ENCODE results near the gene RPH3AL. TPM values are rescaled to one million over a fixed set of nuclear protein-coding genes. Genes with fewer than 3 reads are reported as not detected.
A peak's percentile ranks its signal among the peaks of the same experiment; 100 is the strongest.

The RPH3AL gene
- total RNA-seq, 4 donors from 2014 or later = 8.6 to 21.0 (median 17.4) TPM

GRCh38 chr17:379531-380465, 27.2 kb upstream of the RPH3AL start:
- no peak for ATAC-seq
- 70 to 85% methylated on average over 15 of the region's 28 CpGs for WGBS, 2 donors (ENCODE audit: low coverage in 1 of 2)
- no peak overlapping the region for H3K4me3 ChIP-seq

DNA sequence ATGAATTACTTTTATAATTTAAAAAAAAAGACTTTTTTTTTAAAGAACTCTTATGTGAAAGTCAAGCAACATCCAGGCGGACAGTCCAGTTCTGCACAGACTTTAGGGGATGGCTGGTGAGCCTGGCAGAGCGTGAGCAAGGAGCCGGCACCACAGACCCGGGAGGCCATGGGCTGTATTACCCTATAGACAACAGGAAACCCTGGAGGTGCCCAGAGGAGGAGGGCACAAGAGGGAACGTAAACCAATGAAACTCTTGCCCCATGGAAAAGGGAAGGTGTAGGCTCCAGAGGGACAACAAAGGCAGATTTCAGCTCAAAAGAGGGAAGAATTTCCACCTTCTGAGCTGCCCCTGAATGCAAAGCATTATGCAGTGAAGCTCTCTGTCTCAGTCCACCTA, 25.5 kb upstream of the RPH3AL start:
- Histone ChIP-seq H3K27me3 (peaks cover 26% of the 10 kb centered on the region), H3K27ac (no peak overlapping the region), H3K36me3 (no peaks in the 10 kb centered on the region), H3K4me3 (no peak overlapping the region), H3K4me1 (no peaks in the 10 kb centered on the region), H3K9me3 (no peaks in the 10 kb centered on the region)
- 61 to 83% methylated on average over 3 to 5 of the region's 5 CpGs for WGBS, 2 donors (ENCODE audit: low coverage in 1 of 2)
- no peak for TF ChIP-seq POLR2A (IDR thresholded peaks at IDR 0.05)
- no peak for TF ChIP-seq EP300 (IDR thresholded peaks at IDR 0.05)
- TF ChIP-seq POLR2AphosphoS5 (IDR thresholded peaks at IDR 0.05) = no peak
- TF ChIP-seq CTCF (IDR thresholded peaks at IDR 0.05) = no peak
- ATAC-seq = no peak

More at GRCh38 chr17:379531-380465, 27.2 kb upstream of the RPH3AL start:
- no peaks in the 10 kb centered on the region for H3K36me3 ChIP-seq
- peaks cover 38% of the 10 kb centered on the region for H3K27me3 ChIP-seq
- TF ChIP-seq POLR2A (IDR thresholded peaks at IDR 0.05) (no peak), EP300 (IDR thresholded peaks at IDR 0.05) (no peak), POLR2AphosphoS5 (IDR thresholded peaks at IDR 0.05) (no peak), CTCF (IDR thresholded peaks at IDR 0.05) (no peak)
- H3K27ac ChIP-seq = no peak overlapping the region
- no peaks in the 10 kb centered on the region for H3K9me3 ChIP-seq
- peaks cover 0 to 5% (median 0%) of the 10 kb centered on the region in 3 donors for H3K4me1 ChIP-seq

GRCh38 chr17:376936-377863, 24.6 kb upstream of the RPH3AL start:
- 43 to 50% methylated on average over 9 to 13 of the region's 14 CpGs for WGBS, 2 donors (ENCODE audit: low coverage in 1 of 2)
- peak; percentile 75 for ATAC-seq
- H3K27ac ChIP-seq = peak overlapping the region in 2 of 4 donors; percentile 7 to 54

GRCh38 chr17:373613-374230, 21.1 kb upstream of the RPH3AL start:
- Histone ChIP-seq H3K27ac (no peak overlapping the region), H3K36me3 (no peaks in the 10 kb centered on the region), H3K4me1 (no peaks in the 10 kb centered on the region), H3K4me3 (no peak overlapping the region), H3K9me3 (no peaks in the 10 kb centered on the region), H3K27me3 (peaks cover 10% of the 10 kb centered on the region)
- peak; percentile 63 for ATAC-seq
- TF ChIP-seq POLR2AphosphoS5 (IDR thresholded peaks at IDR 0.05) (no peak), CTCF (IDR thresholded peaks at IDR 0.05) (no peak), EP300 (IDR thresholded peaks at IDR 0.05) (no peak), POLR2A (IDR thresholded peaks at IDR 0.05) (no peak)
- WGBS, 2 donors (ENCODE audit: low coverage in 1 of 2) = 72 to 85% methylated on average over 5 to 6 of the region's 7 CpGs

More at GRCh38 chr17:376936-377863, 24.6 kb upstream of the RPH3AL start:
- Histone ChIP-seq H3K27me3 (peaks cover 25% of the 10 kb centered on the region), H3K9me3 (no peaks in the 10 kb centered on the region), H3K4me3 (no peak overlapping the region), H3K36me3 (no peaks in the 10 kb centered on the region), H3K4me1 (no peaks in the 10 kb centered on the region)
- no peak for TF ChIP-seq CTCF (IDR thresholded peaks at IDR 0.05)
- TF ChIP-seq POLR2AphosphoS5 (IDR thresholded peaks at IDR 0.05) = no peak
- no peak for TF ChIP-seq EP300 (IDR thresholded peaks at IDR 0.05)
- no peak for TF ChIP-seq POLR2A (IDR thresholded peaks at IDR 0.05)

Measured in gastroesophageal sphincter (tissue), 4 donors.